HG03095 (cell line): Measurements from ENCODE around the gene PYM1.
A peak's percentile ranks its signal among the peaks of the same experiment; 100 is the strongest.
"Not testable (repeated sequence)": the region's sequence is repeated elsewhere in the genome, so short reads cannot be mapped to it uniquely, and the experiment has no call there.

Experiments used
- ATAC-seq: cut with Tn5 transposase; IDR thresholded peaks from one replicate; pipeline ENCODE4 v1.9.1; 2021; ENCODE audit warnings: moderate library complexity; ENCODE audit not compliant: unreplicated experiment

Gene PYM1

GRCh38 chr12:55940065-55940732 is 12.5 kb upstream of the PYM1 start:
- peak; percentile 96 for ATAC-seq

GRCh38 chr12:55938826-55939501 is 11.3 kb upstream of the PYM1 start:
- no peak for ATAC-seq

- no peak for ATAC-seq
Observed at GRCh38 chr12:55937981-55938380, 10.3 kb upstream of the PYM1 start.

GRCh38 chr12:55935738-55936151 is 8.1 kb upstream of the PYM1 start:
- ATAC-seq, result no peak

GRCh38 chr12:55934773-55935172 is 7.1 kb upstream of the PYM1 start:
- no peak for ATAC-seq

GRCh38 chr12:55933799-55934742 is 6.4 kb upstream of the PYM1 start:
- ATAC-seq, result no peak

GRCh38 chr12:55933169-55933798 is 5.6 kb upstream of the PYM1 start:
- no peak for ATAC-seq

GRCh38 chr12:55932551-55932910 is 4.8 kb upstream of the PYM1 start:
- ATAC-seq, result no peak

- ATAC-seq, result no peak
Observed at GRCh38 chr12:55931780-55932550, 4.3 kb upstream of the PYM1 start.

GRCh38 chr12:55931317-55931779 is 3.7 kb upstream of the PYM1 start:
- no peak for ATAC-seq

- ATAC-seq, result no peak
Observed at GRCh38 chr12:55930771-55931316, 3.1 kb upstream of the PYM1 start, which contains the start of gene DGKA. Gene DGKA, plus strand, starts transcription at chr12:55931162. Its CDS starts 5,342 bp downstream, at chr12:55936504.

- ATAC-seq, result peak; percentile 41
Observed at GRCh38 chr12:55929306-55929791, 1.7 kb upstream of the PYM1 start.

GRCh38 chr12:55926738-55927587 is 731 bp downstream of the PYM1 start:
- ATAC-seq, result peak; percentile 42

- no peak for ATAC-seq
Observed at GRCh38 chr12:55925870-55926737, 1.6 kb downstream of the PYM1 start.

GRCh38 chr12:55925371-55925770 is 2.3 kb downstream of the PYM1 start:
- ATAC-seq, result no peak

GRCh38 chr12:55923648-55924047 is 4.0 kb downstream of the PYM1 start:
- not testable (repeated sequence) for ATAC-seq

GRCh38 chr12:55922126-55922525 is 5.6 kb downstream of the PYM1 start:
- no peak for ATAC-seq

GRCh38 chr12:55919032-55919431 is 8.7 kb downstream of the PYM1 start:
- ATAC-seq, result not testable (repeated sequence)
